A549 (cell line): ENCODE measurements around the gene PPM1H. TPM values are rescaled to one million over a fixed set of nuclear protein-coding genes. Genes with fewer than 3 reads are reported as not detected.

Experiments
- ATAC-seq, 2 experiments: fragments of 200-7000 bp in 1 of 2; fragments of >200 bp in 1 of 2; cut with Nextera tagmentation in 1 of 2; cut with Tn5 transposase in 1 of 2; 3 replicates each; pipeline versions ENCODE4 v1.8.0 to v1.9.1; 2018 to 2020; ENCODE audit warnings: mild to moderate bottlenecking in 1 of 2, moderate library complexity in 1 of 2
- CTCF ChIA-PET: fragments of 300-600 bp; sonication (Branson Sonifier 250); formaldehyde crosslinking; extraction: SDS; loops from one replicate; lab custom pipeline; 2021; ENCODE audit warnings: antibody characterized with exemption, inconsistent platforms; lab: Yijun Ruan, JAX
- POLR2A ChIA-PET: fragments of 350-600 bp; formaldehyde crosslinking; extraction: SDS; loops from one replicate; lab custom pipeline; 2021; ENCODE audit warnings: antibody characterized with exemption, inconsistent platforms; lab: Yijun Ruan, JAX
- DNase-seq, 2 experiments: peaks; one replicate each; pipeline versions ENCODE4 v3.0.0 to v3.0.0-alpha.2; 2011 to 2016; ENCODE audit warnings: low read depth in 1 of 2, low spot score in 1 of 2
- FAIRE-seq: peaks from 2 replicates; lab custom pipeline; 2011; peaks lifted over from hg19 to GRCh38; lab: Jason Lieb, UNC
- H3K27ac ChIP-seq, 2 experiments: fragments of >200 bp; sonication (Bioruptor Twin); formaldehyde crosslinking; 3 replicates each; pipeline ENCODE4 v1.5.1; 2016 to 2017
- H3K4me1 ChIP-seq: fragments of >200 bp; sonication (Bioruptor Twin); formaldehyde crosslinking; 3 replicates; pipeline ENCODE4 v1.6.1; 2016
- H3K4me2 ChIP-seq: fragments of >200 bp; sonication (Bioruptor Twin); formaldehyde crosslinking; 3 replicates; pipeline ENCODE4 v1.6.1; 2016
- H3K4me3 ChIP-seq: fragments of >200 bp; sonication (Bioruptor Twin); formaldehyde crosslinking; 3 replicates; pipeline ENCODE4 v1.5.1; 2016
- H3K9me3 ChIP-seq: fragments of >200 bp; sonication (Bioruptor Twin); formaldehyde crosslinking; 3 replicates; pipeline ENCODE4 v1.6.1; 2016
- CBX2 ChIP-seq: fragments of 200-600 bp; sonication (generic); IDR thresholded peaks from 2 replicates; pipeline ENCODE4 v1.6.1; 2016; ENCODE audit warnings: low read depth, mild to moderate bottlenecking, borderline replicate concordance
- CEBPB ChIP-seq, 2 experiments: fragments of >200 bp in 1 of 2; sonication (Bioruptor Twin) in 1 of 2; formaldehyde crosslinking in 1 of 2; IDR thresholded peaks; 2 replicates each; pipeline ENCODE4 v1.6.1; 2012 to 2016
- CHD2 ChIP-seq: fragments of 150-350 bp; IDR thresholded peaks from 2 replicates; pipeline ENCODE4 v1.6.1; 2014; ENCODE audit warnings: low read length; ENCODE audit not compliant: partially characterized antibody
- EHF ChIP-seq: fragments of 250-450 bp; sonication (Bioruptor Pico); IDR thresholded peaks from 2 replicates; pipeline ENCODE4 v1.5.0; 2020; ENCODE audit warnings: mild to moderate bottlenecking
- ESRRA ChIP-seq: fragments of 150-350 bp; IDR thresholded peaks from 2 replicates; pipeline ENCODE4 v1.6.1; 2014; ENCODE audit warnings: mild to moderate bottlenecking, low read length, borderline replicate concordance
- FOSB ChIP-seq: fragments of 250-450 bp; sonication (Bioruptor Pico); IDR thresholded peaks from 2 replicates; pipeline ENCODE4 v1.5.0; 2020; ENCODE audit warnings: mild to moderate bottlenecking, moderate library complexity
- FOXS1 ChIP-seq: fragments of 250-450 bp; sonication (Bioruptor Pico); IDR thresholded peaks from 2 replicates; pipeline ENCODE4 v1.5.0; 2020; ENCODE audit warnings: mild to moderate bottlenecking, moderate library complexity
- GATA3 ChIP-seq: IDR thresholded peaks from 2 replicates; pipeline ENCODE4 v1.6.1; 2012; ENCODE audit warnings: borderline replicate concordance
- HEYL ChIP-seq: fragments of 250-450 bp; sonication (Bioruptor Pico); IDR thresholded peaks from 2 replicates; pipeline ENCODE4 v1.8.0; 2021; ENCODE audit warnings: mild to moderate bottlenecking, moderate library complexity
- HMGXB4 ChIP-seq: fragments of 250-450 bp; sonication (Bioruptor Pico); IDR thresholded peaks from 2 replicates; pipeline ENCODE4 v1.5.0; 2021; ENCODE audit warnings: mild to moderate bottlenecking, moderate library complexity, borderline replicate concordance
- HOXA7 ChIP-seq: fragments of 250-450 bp; sonication (Bioruptor Pico); IDR thresholded peaks from 2 replicates; pipeline ENCODE4 v1.5.0; 2020; ENCODE audit warnings: mild to moderate bottlenecking, moderate library complexity
- HOXB13 ChIP-seq: fragments of 250-450 bp; sonication (Bioruptor Pico); IDR thresholded peaks from 2 replicates; pipeline ENCODE4 v1.5.0; 2020; ENCODE audit warnings: low read depth, mild to moderate bottlenecking, moderate library complexity
- HOXB5 ChIP-seq: fragments of 250-450 bp; sonication (Bioruptor Pico); IDR thresholded peaks from 2 replicates; pipeline ENCODE4 v1.5.0; 2020; ENCODE audit warnings: mild to moderate bottlenecking, moderate library complexity
- JUN ChIP-seq, 2 experiments: fragments of >200 bp; sonication (Bioruptor Twin); formaldehyde crosslinking; IDR thresholded peaks; 2 replicates in 1 of 2; 3 replicates in 1 of 2; pipeline ENCODE4 v1.6.1; 2016 to 2017
- KDM1A ChIP-seq: fragments of 200-600 bp; sonication (generic); IDR thresholded peaks from 2 replicates; pipeline ENCODE4 v1.6.1; 2016; ENCODE audit warnings: low read depth, mild to moderate bottlenecking
- MAFK ChIP-seq: fragments of 450-650 bp; IDR thresholded peaks from 2 replicates; pipeline ENCODE4 v1.6.1; 2014; ENCODE audit not compliant: partially characterized antibody
- MAX ChIP-seq: IDR thresholded peaks from 2 replicates; pipeline ENCODE4 v1.6.1; 2012
- MYC ChIP-seq: IDR thresholded peaks from 2 replicates; pipeline ENCODE4 v1.6.1; 2012; ENCODE audit warnings: mild to moderate bottlenecking, inconsistent platforms, low read length, improper control_type of control experiment, borderline replicate concordance
- NR3C1 ChIP-seq: fragments of >200 bp; sonication (Bioruptor Twin); formaldehyde crosslinking; IDR thresholded peaks from 3 replicates; pipeline ENCODE4 v1.6.1; 2017
- PBX3 ChIP-seq: IDR thresholded peaks from 2 replicates; pipeline ENCODE4 v1.6.1; 2012
- PHF8 ChIP-seq: fragments of 200-600 bp; sonication (generic); IDR thresholded peaks from 2 replicates; pipeline ENCODE4 v1.6.1; 2016; ENCODE audit warnings: low read depth, mild to moderate bottlenecking, antibody characterized with exemption, moderate library complexity, borderline replicate concordance
- POLR2A ChIP-seq: IDR thresholded peaks from 2 replicates; pipeline ENCODE4 v1.6.1; 2012; ENCODE audit warnings: mild to moderate bottlenecking, low read length
- RAD21 ChIP-seq, 2 experiments: fragments of >200 bp in 1 of 2; sonication (Bioruptor Twin) in 1 of 2; formaldehyde crosslinking in 1 of 2; IDR thresholded peaks in 1 of 2; conservative IDR thresholded peaks in 1 of 2; 2 replicates in 1 of 2; 3 replicates in 1 of 2; pipeline ENCODE4 v1.6.1; 2012 to 2018; ENCODE audit warnings: inconsistent platforms in 1 of 2
- RARB ChIP-seq: fragments of 250-450 bp; sonication (Bioruptor Pico); IDR thresholded peaks from 2 replicates; pipeline ENCODE4 v1.8.0; 2021; ENCODE audit warnings: mild to moderate bottlenecking, moderate library complexity
- RFX5 ChIP-seq: fragments of 450-650 bp; IDR thresholded peaks from 2 replicates; pipeline ENCODE4 v1.7.1; 2014; ENCODE audit warnings: antibody characterized with exemption, mild to moderate bottlenecking, moderate library complexity
- RNF2 ChIP-seq: fragments of 200-600 bp; sonication (generic); IDR thresholded peaks from 2 replicates; pipeline ENCODE4 v1.6.1; 2016; ENCODE audit warnings: low read depth, mild to moderate bottlenecking, antibody characterized with exemption, moderate library complexity, borderline replicate concordance
- SMC3 ChIP-seq: fragments of >200 bp; sonication (Bioruptor Twin); formaldehyde crosslinking; IDR thresholded peaks from 3 replicates; pipeline ENCODE4 v1.6.1; 2018; ENCODE audit warnings: inconsistent platforms
- TFCP2L1 ChIP-seq: fragments of 250-450 bp; sonication (Bioruptor Pico); IDR thresholded peaks from 2 replicates; pipeline ENCODE4 v1.5.0; 2021; ENCODE audit warnings: mild to moderate bottlenecking
- TP53 ChIP-seq: fragments of 250-450 bp; sonication (Bioruptor Pico); IDR thresholded peaks from 2 replicates; pipeline ENCODE4 v1.5.0; 2021; ENCODE audit warnings: mild to moderate bottlenecking, moderate library complexity
- ZFP36 ChIP-seq: fragments of 450-650 bp; IDR thresholded peaks from 2 replicates; pipeline ENCODE4 v1.6.1; 2014; ENCODE audit warnings: borderline replicate concordance; ENCODE audit not compliant: partially characterized antibody
- ZNF302 ChIP-seq: fragments of 250-450 bp; sonication (Bioruptor Pico); IDR thresholded peaks from 2 replicates; pipeline ENCODE4 v1.9.0; 2021; ENCODE audit warnings: inconsistent platforms, mild to moderate bottlenecking, moderate library complexity
- ZSCAN20 ChIP-seq: fragments of 250-450 bp; sonication (Bioruptor Pico); IDR thresholded peaks from 2 replicates; pipeline ENCODE4 v1.8.0; 2022; ENCODE audit warnings: mild to moderate bottlenecking, moderate library complexity
- WGBS: methylation state at CpG from one replicate; pipeline ENCODE4 v1.1.6; 2017; ENCODE audit errors: missing lambda C conversion rate; 5-methylcytosine and 5-hydroxymethylcytosine counted together
- polyA plus RNA-seq, 4 experiments: library from polyadenylated mRNA; depleted of rRNA in 3 of 4; stranded (reverse); fragments of >200 nt; fragmentation: RNase III in 1 of 4; extraction: RNeasy Plus Mini Kit Qiagen cat#74134 plus additional on column Dnase treatment in 1 of 4; gene quantifications; 2 replicates in 3 of 4; 3 replicates in 1 of 4; pipeline ENCODE4 v1.2.3, GENCODE V29; 2011 to 2017
- TF ChIP-seq, protein P1 (sequence below): fragments of >200 bp; sonication (Bioruptor Twin); formaldehyde crosslinking; IDR thresholded peaks from 3 replicates; pipeline ENCODE4 v1.6.1; 2016
- TF ChIP-seq, protein P2 (sequence below): fragments of 450-650 bp; IDR thresholded peaks from 2 replicates; pipeline ENCODE4 v1.6.1; 2014; ENCODE audit warnings: antibody characterized with exemption
- TF ChIP-seq, protein P3 (sequence below): fragments of >200 bp; sonication (Bioruptor Twin); formaldehyde crosslinking; IDR thresholded peaks from 2 replicates; pipeline ENCODE4 v1.6.1; 2016

The PPM1H gene
- polyA plus RNA-seq, 2 of the 4 experiments (the other 2 are of a cell fraction) = 7.8 TPM

GRCh38 chr12:62602255-62603060 lies 332.5 kb downstream of the PPM1H start:
- peak overlapping the region; percentile 84 for H3K4me2 ChIP-seq
- H3K4me1 ChIP-seq = peaks cover 49% of the 10 kb centered on the region
- ATAC-seq (peak; percentile 82 to 84), FAIRE-seq (no peak), DNase-seq (peak; percentile 77 to 98)
- under 1% methylated on average over 63 of the region's 66 CpGs for WGBS
- ChIA-PET CTCF (interaction anchor here (0.6 to 2.5 kb wide), 26 partner anchors 9 to 467 kb away, joined by 3 to 44 read pairs (median 3); no protein-coding TSS in a partner anchor), POLR2A (interaction anchor here (0.6 to 2.3 kb wide), 32 partner anchors 9 to 1888 kb away, joined by 3 to 34 read pairs (median 4); partner anchors contain the start of gene MON2)
- peak overlapping the region; percentile 65 for H3K4me3 ChIP-seq
- H3K9me3 ChIP-seq = no peaks in the 10 kb centered on the region
- peak overlapping the region; percentile 98 for H3K27ac ChIP-seq
- TF ChIP-seq CEBPB (IDR thresholded peaks at IDR 0.05) = peak in 1 of 2 experiments; percentile 5; a peak in 1 of 4 replicates
- peak; percentile 95 for TF ChIP-seq POLR2A
- TF ChIP-seq HMGXB4 (CRISPR knock-in tag) = peak; percentile 83; the same call in 1 of the 2 replicates
- TF ChIP-seq PHF8 = peak; percentile 75
- peak; percentile 1 for TF ChIP-seq ZFP36
- peak; percentile 86 for TF ChIP-seq ZNF302
- TF ChIP-seq FOSB (CRISPR knock-in tag) = peak; percentile 91
- no peak for TF ChIP-seq CBX2
- peak; percentile 85 for TF ChIP-seq TP53 (CRISPR knock-in tag)
- TF ChIP-seq PBX3 = peak; percentile 56
- peak; percentile 93 to 97; a peak in 4 of 5 replicates for TF ChIP-seq JUN (IDR thresholded peaks at IDR 0.05)
- TF ChIP-seq EHF = peak; percentile 96
- TF ChIP-seq HOXB5 (CRISPR knock-in tag) = peak; percentile 95
- TF ChIP-seq TFCP2L1 (CRISPR knock-in tag) = peak; percentile 66; the same call in 1 of the 2 replicates
- TF ChIP-seq HOXB13 = peak; percentile 97
- TF ChIP-seq, protein P1, sequence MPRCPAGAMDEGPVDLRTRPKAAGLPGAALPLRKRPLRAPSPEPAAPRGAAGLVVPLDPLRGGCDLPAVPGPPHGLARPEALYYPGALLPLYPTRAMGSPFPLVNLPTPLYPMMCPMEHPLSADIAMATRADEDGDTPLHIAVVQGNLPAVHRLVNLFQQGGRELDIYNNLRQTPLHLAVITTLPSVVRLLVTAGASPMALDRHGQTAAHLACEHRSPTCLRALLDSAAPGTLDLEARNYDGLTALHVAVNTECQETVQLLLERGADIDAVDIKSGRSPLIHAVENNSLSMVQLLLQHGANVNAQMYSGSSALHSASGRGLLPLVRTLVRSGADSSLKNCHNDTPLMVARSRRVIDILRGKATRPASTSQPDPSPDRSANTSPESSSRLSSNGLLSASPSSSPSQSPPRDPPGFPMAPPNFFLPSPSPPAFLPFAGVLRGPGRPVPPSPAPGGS = peak; percentile 95
- TF ChIP-seq, protein P2, sequence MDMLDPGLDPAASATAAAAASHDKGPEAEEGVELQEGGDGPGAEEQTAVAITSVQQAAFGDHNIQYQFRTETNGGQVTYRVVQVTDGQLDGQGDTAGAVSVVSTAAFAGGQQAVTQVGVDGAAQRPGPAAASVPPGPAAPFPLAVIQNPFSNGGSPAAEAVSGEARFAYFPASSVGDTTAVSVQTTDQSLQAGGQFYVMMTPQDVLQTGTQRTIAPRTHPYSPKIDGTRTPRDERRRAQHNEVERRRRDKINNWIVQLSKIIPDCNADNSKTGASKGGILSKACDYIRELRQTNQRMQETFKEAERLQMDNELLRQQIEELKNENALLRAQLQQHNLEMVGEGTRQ = peak; percentile 95
- TF ChIP-seq RAD21 (conservative IDR thresholded peaks at IDR 0.05 in 1 of 2, IDR thresholded peaks at IDR 0.05 in 1 of 2) = peak in 1 of 2 experiments; percentile 12; a peak in 1 of 5 replicates
- TF ChIP-seq GATA3 = peak; percentile 56; the same call in 1 of the 2 replicates
- peak; percentile 71; the same call in 1 of the 2 replicates for TF ChIP-seq FOXS1 (CRISPR knock-in tag)
- peak; percentile 97 for TF ChIP-seq MAX
- TF ChIP-seq RARB = peak; percentile 73
- peak; percentile 69 for TF ChIP-seq MAFK
- peak; percentile 52; the same call in 1 of the 2 replicates for TF ChIP-seq ESRRA
- no peak for TF ChIP-seq KDM1A
- TF ChIP-seq HOXA7 (CRISPR knock-in tag) = 0 out of 2 replicates have a peak, but pooled peaks have one; percentile 36
- TF ChIP-seq MYC = peak; percentile 77; the same call in 1 of the 2 replicates
- no peak for TF ChIP-seq CHD2
- no peak for TF ChIP-seq RFX5
- TF ChIP-seq, protein P3, sequence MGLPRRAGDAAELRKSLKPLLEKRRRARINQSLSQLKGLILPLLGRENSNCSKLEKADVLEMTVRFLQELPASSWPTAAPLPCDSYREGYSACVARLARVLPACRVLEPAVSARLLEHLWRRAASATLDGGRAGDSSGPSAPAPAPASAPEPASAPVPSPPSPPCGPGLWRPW = no peak
- peak; percentile 63; the same call in 1 of the 2 replicates for TF ChIP-seq HEYL
- peak; percentile 55; the same call in 1 of the 2 replicates for TF ChIP-seq RNF2
- TF ChIP-seq ZSCAN20 (CRISPR knock-in tag) = peak; percentile 83
- TF ChIP-seq SMC3 = no peak
- no peak for TF ChIP-seq NR3C1
